HG03432 (cell line): ENCODE measurements around the gene AGPAT3.

Source experiments
- ATAC-seq: cut with Tn5 transposase; IDR thresholded peaks from one replicate; pipeline ENCODE4 v1.9.1; 2021; ENCODE audit warnings: mild to moderate bottlenecking, moderate library complexity; ENCODE audit not compliant: unreplicated experiment

AGPAT3 gene

DNA sequence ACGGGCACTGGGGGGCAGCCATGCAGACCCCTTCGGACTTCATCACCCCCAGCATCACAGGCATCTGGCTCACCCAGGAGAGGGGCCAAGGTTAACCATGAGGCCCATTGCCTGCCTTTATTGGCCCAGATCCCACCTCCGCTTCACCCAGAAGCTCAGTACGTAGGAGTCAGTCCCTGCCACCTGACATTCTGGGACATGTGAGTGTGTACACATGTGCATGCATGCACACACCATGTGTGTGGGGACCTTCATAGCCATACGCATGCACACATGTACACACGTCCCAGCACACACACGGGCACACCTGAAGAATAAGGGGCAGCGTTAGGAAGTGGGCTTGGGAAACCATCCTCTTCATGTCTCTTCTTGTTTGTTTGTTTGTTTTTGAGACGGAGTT lies 123.0 kb downstream of the AGPAT3 start:
- ATAC-seq: no peak

- no peak for ATAC-seq
Observed at GRCh38 chr21:43988506-43989230, 123.6 kb downstream of the AGPAT3 start.

DNA sequence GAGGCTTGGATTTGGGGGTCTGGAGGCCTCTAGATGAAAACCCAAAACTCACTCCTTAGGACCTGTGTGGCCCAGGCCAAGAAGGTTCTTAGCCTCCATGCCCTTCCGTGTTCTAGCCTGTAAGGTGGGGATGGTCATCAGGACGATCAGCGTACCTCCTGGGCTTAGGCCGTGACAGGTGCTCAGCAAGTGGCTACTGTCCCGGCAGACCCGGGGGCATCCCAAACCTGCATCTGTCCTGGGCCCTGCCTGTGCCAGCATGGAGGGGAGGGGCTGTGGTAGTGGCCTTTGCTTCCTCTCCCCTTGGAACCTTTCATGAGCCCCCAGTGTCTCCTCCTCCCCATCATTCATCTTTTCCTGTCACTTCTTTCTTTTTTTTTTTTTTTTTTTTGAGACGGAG lies 124.4 kb downstream of the AGPAT3 start:
- ATAC-seq: no peak

GRCh38 chr21:43991447-43991991 lies 126.5 kb downstream of the AGPAT3 start:
- ATAC-seq: no peak

DNA sequence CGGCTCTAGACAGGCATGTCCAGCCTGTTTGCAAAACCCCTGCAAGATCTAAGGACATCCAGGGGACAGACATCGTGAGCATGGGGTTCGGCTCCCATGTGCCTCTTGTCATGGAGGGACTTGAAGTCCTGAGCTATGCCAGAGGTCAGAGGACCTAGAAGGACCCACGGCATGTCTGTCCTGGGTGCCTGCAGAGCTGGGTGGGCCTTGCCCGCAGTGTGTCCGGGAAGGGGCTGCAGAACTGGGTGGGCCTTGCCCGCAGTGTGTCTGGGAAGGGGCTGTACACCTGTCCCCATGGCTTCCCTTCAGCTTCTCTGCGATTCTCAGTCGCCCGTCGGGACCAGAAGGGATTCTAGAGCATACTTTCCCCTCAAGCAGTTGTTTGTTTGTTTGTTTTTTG lies 127.1 kb downstream of the AGPAT3 start:
- no peak for ATAC-seq

DNA sequence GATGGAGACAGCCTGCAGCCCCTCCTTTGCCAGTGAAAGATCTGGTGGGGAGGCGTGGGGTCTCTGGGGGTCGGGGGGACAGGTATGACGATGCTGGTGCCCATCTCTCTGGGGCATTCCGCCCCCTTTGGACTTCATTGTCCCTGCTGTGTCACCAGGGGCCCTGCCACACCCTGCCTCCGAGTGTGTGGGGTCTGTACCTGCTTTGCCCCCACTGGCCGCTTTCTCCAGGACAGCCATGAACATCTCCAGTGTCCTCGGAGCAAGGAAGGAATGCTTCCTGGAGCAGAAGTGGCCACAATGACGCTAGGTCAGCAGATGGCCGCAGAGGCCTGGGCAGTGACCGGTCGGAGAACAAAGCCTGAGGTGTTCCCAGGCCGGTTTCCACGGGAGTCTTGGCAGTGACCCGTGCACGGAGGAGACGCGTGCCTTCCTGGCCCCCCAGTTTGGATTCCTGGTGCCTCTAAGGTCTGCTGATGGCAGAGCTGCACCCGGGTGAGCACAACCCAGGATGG lies 128.5 kb downstream of the AGPAT3 start:
- no peak for ATAC-seq

GRCh38 chr21:43994085-43994484 lies 129.1 kb downstream of the AGPAT3 start:
- no peak for ATAC-seq

- ATAC-seq: no peak
Observed at GRCh38 chr21:43994646-43995045, 129.6 kb downstream of the AGPAT3 start.

GRCh38 chr21:43995521-43996105 lies 130.6 kb downstream of the AGPAT3 start:
- no peak for ATAC-seq

DNA sequence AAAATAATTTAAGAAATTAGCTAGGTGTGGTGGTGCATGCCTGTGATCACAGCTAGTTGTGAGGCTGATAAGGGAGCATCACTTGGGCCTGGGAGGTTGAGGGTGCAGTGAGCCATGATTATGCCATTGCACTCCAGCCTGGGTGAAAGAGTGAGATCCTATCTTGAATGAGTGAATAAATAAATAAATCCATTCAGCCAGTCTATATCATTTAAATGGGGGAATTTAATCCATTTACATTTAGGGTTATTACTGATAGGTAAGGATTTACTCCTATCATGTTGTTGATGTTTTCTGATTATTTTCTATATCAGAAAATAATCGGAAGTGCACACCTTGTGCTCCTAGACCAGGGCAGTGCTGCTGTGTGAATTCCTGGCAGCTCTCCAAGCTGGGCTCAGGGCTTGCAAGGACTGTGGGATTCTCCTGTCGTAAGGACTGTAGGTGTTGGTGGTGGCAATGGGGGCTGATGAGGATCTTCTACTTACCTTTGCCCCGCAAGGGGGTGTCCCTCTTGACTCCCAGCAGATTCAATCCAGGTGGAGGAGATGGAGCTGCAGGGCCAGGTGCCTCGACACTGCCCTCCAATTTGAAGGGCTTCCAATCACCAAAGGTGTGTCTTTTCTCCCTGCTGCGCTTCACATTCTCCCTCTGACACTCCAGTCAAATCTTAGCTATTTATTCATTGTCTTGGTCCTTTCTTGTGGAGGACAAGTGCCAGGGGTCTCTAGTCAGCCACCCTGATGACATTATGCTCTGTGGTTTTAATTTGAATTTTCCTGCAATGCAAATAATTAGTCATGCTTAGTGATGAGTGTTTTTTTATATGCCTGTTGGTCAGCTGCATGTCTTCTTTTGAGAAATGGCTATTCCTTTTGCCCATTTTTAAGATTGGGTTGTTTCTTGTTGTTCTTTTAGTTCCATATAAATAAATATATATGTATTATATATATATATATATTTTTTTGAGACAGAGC lies 133.0 kb downstream of the AGPAT3 start:
- ATAC-seq: no peak

- ATAC-seq: no peak
Observed at GRCh38 chr21:44000360-44000759, 135.3 kb downstream of the AGPAT3 start.

DNA sequence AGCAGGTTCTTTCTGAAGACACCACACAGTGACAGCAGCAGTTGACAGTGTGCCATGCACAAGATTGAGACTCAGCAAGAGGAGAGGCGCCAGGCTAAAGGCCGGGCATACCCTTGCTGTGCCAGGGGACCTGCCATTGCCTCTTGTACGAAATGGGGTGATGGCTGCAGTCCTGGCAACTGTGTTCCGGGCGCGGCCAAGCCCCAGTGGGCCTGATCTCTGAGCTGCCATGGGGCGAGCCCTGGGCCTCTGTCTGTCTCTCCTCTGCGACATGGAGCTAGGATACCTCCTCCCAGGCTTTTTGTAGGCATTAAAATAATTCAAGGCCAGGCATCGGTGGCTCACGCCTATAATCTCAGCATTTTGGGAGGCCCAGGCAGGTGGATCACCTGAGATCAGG lies 137.5 kb downstream of the AGPAT3 start:
- no peak for ATAC-seq

- no peak for ATAC-seq
Observed at GRCh38 chr21:44003307-44003966, 138.4 kb downstream of the AGPAT3 start.

- no peak for ATAC-seq
Observed at GRCh38 chr21:44005071-44005470, 140.0 kb downstream of the AGPAT3 start.

DNA sequence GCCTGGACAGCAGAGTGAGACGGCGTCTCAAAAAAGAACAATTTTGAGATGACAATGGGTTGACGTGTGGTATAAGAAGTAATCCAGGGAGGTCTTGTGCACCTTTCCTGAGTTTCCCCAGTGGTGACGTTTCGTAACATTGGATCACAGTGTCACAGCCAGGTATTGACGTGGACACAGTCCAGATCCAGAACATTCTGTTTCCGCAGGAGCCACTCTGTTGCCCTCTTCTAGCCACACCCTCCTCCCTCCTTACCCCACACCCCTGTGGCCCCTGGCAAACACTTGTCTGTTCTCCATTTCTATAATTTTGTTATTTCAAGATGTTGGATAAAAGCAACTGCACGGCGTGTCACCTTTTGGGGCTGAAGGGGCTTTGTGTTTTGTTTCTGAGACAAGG lies 140.6 kb downstream of the AGPAT3 start:
- ATAC-seq: no peak

GRCh38 chr21:44006017-44006619 lies 141.1 kb downstream of the AGPAT3 start:
- ATAC-seq: no peak

GRCh38 chr21:44006656-44007055 lies 141.6 kb downstream of the AGPAT3 start:
- ATAC-seq: no peak

DNA sequence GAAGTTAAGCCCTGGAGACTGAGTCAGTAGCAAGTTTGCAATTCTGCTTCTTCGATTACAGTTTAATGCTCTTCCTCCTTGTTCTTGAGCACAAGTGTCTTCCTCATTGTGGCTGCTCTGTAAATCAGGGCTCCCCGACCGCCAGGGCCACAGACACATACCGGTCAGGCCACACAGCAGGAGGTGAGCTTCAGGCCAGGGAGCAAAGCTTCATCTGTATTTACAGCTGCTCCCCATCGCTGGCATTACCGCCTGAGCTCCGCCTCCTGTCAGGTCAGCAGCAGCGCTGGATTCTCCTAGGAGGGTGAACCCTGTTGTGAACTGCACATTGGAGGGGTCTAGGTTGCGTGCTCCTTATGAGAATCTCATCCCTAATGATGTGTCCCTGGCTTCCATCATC lies 145.4 kb downstream of the AGPAT3 start:
- ATAC-seq: no peak

- no peak for ATAC-seq
Observed at GRCh38 chr21:44011123-44011522, 146.1 kb downstream of the AGPAT3 start.
